ENCODE measurements around the gene BHMT2.

DNA sequence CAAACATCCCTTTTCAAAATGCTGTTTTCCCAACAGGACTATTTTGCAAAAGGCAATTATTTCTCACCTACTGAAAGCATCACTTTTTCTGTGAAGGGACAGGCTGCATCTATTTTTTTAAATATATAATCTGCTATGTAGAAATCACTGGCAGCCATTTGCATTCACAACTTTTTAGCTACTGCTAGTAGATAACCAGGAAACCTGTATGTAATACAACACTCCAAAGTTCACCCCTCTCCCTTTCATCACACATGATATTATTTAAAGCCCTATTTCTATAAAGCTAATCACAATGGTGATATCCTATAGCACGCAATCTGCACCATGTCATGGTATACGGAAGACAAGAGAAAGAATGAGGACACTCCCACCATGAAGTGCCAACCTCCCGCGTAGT lies 9.9 kb upstream of the BHMT2 start:
- TF ChIP-seq, protein P1, sequence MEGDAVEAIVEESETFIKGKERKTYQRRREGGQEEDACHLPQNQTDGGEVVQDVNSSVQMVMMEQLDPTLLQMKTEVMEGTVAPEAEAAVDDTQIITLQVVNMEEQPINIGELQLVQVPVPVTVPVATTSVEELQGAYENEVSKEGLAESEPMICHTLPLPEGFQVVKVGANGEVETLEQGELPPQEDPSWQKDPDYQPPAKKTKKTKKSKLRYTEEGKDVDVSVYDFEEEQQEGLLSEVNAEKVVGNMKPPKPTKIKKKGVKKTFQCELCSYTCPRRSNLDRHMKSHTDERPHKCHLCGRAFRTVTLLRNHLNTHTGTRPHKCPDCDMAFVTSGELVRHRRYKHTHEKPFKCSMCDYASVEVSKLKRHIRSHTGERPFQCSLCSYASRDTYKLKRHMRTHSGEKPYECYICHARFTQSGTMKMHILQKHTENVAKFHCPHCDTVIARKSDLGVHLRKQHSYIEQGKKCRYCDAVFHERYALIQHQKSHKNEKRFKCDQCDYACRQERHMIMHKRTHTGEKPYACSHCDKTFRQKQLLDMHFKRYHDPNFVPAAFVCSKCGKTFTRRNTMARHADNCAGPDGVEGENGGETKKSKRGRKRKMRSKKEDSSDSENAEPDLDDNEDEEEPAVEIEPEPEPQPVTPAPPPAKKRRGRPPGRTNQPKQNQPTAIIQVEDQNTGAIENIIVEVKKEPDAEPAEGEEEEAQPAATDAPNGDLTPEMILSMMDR (IDR thresholded peaks at IDR 0.05), result no peak
- no peak for TF ChIP-seq POLR2A (IDR thresholded peaks at IDR 0.05)
